SK-N-DZ (cell line): ENCODE measurements around the gene CLEC5A.
"Not testable (repeated sequence)": the region's sequence is repeated elsewhere in the genome, so short reads cannot be mapped to it uniquely, and the experiment has no call there.

Experiments used
- DNase-seq: peaks from one replicate; pipeline ENCODE4 v3.0.0-alpha.2; 2015; ENCODE audit warnings: low spot score

The CLEC5A gene

GRCh38 chr7:141949021-141949420 is 2.2 kb upstream of the CLEC5A start:
- DNase-seq, result no peak

GRCh38 chr7:141945356-141945755 is 1.4 kb downstream of the CLEC5A start:
- no peak for DNase-seq

DNA sequence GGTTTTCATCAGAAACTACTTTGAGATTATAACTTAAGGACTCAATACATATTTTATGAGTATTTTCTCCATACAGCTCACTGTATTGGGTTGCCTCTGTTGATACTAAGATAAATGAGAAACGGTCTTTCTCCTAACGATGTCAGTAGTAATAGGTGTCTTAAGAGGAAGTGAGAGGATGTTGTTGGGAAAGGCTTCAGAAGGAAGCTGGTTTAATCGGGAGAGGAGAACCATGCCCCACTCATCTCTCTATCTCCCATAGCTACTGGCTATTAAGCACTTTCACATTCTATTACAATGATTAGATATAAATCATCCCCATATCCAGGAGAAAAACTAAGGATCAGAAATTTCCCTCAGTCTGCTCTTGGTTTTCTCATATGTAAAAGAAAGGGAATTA is 2.0 kb downstream of the CLEC5A start:
- DNase-seq, result no peak

DNA sequence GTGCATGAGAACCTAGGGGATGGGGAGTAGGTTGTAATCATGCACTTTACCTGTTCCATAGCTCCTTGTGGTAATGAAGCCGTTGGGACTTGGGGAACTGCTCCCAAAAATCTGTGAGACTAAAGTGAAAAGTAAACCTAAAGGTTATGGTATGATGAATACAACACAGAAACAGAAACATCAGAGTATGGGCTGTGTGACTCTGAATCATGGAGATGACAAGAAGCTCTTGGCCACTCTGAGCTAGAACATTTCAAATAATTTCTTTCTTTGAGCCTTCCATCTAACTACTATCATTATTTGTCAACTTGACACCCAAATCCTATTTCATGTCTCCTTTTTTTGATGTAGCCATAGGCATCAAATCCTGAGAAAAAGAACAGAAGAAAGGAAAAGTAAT is 2.9 kb downstream of the CLEC5A start:
- DNase-seq, result no peak

DNA sequence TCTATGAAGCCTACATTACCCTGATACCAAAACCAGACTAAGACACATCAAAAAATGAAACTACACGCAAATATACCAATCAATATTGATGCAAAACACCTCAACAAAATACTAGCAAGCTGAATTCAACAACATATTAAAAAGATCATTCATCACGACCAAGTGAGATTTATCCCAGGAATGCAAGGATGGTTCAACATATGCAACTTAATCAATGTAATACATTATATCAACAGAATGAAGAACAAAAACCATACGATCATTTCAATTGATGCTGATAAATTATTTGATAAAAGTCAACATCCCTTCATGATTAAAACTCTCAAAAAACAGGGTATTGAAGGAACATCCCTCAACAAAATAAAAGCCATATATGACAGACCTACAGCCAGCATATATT is 5.7 kb downstream of the CLEC5A start:
- DNase-seq, result no peak

- no peak for DNase-seq
These were observed 16.6 kb downstream of the CLEC5A start for GRCh38 chr7:141930211-141930610.

- DNase-seq, result no peak
These were observed 18.0 kb downstream of the CLEC5A start for GRCh38 chr7:141928845-141929195.

- no peak for DNase-seq
These were observed 18.5 kb downstream of the CLEC5A start for GRCh38 chr7:141928146-141928844.

DNA sequence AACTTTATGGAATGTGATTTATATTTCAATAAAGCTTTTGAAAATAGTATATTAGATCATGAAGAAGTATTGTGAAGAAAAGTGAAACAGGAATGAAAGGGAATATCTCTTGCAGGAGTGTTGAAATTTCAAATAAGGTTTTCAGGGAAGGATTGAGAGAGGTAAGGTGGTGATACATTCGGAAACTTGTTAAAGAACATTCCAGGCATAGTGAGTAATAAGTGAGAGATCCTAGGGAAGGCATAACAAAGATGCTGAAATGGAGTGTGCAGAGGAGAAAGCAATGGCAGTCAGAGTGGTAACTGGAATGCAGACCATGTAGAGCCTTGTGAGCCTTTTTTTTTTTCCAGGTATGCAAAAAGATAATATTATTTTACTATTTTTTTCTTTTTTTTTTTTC is 26.5 kb downstream of the CLEC5A start:
- DNase-seq, result no peak

- no peak for DNase-seq
These were observed 30.7 kb downstream of the CLEC5A start, which contains the start of gene OR9A4 for GRCh38 chr7:141916099-141916498. Gene OR9A4 (plus strand): TSS chr7:141916399. CDS start chr7:141918876, 2,477 bp downstream.

DNA sequence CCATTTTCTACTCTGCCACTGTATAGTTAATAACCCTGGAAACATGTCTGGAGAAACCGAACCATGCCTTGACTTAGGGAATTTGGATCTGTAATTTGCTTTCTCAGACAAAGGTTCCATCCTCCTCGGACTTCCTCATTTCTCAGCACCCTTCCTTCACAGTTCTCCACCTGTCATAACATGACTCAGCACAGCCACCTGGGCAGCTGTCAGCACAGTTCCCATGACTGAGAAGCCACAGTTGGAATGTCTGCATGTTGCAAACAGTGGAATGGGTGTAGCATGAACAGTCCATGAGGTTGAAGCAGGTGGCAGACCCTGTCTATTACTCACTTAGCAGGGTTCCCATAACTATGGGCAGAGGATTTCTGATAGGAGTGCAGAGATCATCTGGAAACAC is 31.2 kb downstream of the CLEC5A start:
- no peak for DNase-seq

GRCh38 chr7:141911391-141911790 is 35.4 kb downstream of the CLEC5A start:
- no peak for DNase-seq

GRCh38 chr7:141906285-141906684 is 40.5 kb downstream of the CLEC5A start:
- no peak for DNase-seq

GRCh38 chr7:141899366-141899765 is 47.4 kb downstream of the CLEC5A start:
- DNase-seq, result not testable (repeated sequence)

GRCh38 chr7:141891336-141891735 is 55.4 kb downstream of the CLEC5A start:
- no peak for DNase-seq

- no peak for DNase-seq
These were observed 57.5 kb downstream of the CLEC5A start for GRCh38 chr7:141889321-141889720.

DNA sequence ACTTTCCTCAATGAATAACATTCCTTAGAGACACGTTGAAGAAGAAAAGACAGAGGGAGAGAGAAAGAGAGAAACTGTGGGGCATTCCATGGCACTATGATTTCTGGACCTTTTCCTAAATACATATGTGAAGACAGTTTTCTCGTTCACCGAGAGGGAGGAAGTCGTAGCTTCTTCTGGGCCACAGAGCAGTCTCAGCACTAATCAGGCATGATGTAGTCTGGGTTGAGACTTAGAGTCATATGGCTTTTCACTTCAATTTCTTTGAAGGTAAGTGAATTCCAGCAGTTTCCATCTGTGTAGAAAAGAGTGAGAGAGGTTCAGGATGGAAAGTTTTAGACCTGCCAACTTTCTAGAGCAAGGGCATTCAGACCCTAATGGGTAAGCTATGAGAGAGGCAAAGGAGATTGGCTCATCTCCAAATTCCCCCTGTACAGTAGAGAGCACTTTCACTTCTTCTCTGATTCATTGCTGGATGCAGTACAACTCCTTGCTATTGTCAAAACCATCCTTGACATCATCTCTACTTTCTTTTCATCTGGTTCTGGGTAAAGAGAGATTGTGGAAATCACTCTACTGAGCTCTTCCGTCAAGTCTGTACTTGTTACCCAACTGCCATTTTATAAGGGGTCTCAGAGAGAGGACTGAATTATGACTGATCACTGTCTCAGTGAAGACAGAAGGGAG is 62.1 kb downstream of the CLEC5A start:
- DNase-seq, result no peak

GRCh38 chr7:141880960-141881359 is 65.8 kb downstream of the CLEC5A start:
- DNase-seq, result no peak

DNA sequence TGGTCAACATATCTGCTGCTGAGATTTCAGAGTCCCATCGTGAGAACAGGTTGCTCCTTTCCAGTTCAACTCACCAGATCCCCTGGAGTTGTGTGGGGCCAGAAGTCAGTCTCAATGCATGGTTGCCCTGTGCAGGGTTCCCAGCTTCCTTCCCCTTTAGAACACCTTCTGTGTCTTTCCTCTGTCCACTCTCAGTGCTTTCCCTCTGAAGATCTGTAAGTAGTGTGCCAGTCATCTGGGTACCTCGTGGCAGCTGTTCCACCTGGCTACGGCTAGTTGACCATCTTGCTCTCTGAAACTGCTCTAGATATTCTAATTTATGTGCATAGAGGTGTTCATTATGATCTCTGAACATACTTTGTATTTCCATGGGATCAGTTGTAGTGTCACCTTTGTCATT is 69.4 kb downstream of the CLEC5A start:
- DNase-seq, result no peak
